Lower leg skin (tissue), 3 donors: ENCODE measurements around the gene CYP2C8.

Experiments
- CTCF ChIP-seq, 3 donors: fragments of 450-650 bp; IDR thresholded peaks; one replicate each; pipeline ENCODE4 v1.5.1; 2016; ENCODE audit warnings: antibody characterized with exemption in 3 of 3, mild to moderate bottlenecking in 3 of 3, moderate library complexity in 2 of 3
- POLR2A ChIP-seq, 2 donors: fragments of 450-650 bp; IDR thresholded peaks; one replicate each; pipeline ENCODE4 v1.6.1; 2016 to 2017; ENCODE audit warnings: antibody characterized with exemption in 2 of 2, mild to moderate bottlenecking in 1 of 2, moderate library complexity in 1 of 2

- no peak for TF ChIP-seq CTCF (IDR thresholded peaks at IDR 0.05)
- TF ChIP-seq POLR2A (IDR thresholded peaks at IDR 0.05), result no peak
Measured at GRCh38 chr10:95035332-95036295, 33.7 kb downstream of the CYP2C8 start.
